Measurements from ENCODE around the gene AP1B1. TPM values are rescaled to one million over a fixed set of nuclear protein-coding genes. Genes with fewer than 3 reads are reported as not detected.
"Not testable (repeated sequence)": the region's sequence is repeated elsewhere in the genome, so short reads cannot be mapped to it uniquely, and the experiment has no call there.

AP1B1 gene
- total RNA-seq, 2 experiments from 2014 or later: 61.2 to 63.7 TPM

GRCh38 chr22:29401538-29401937 lies 13.2 kb upstream of the AP1B1 start:
- DNase-seq; H3K27ac Mint-ChIP-seq; ATAC-seq (ENCODE audit: low read depth); H3K36me3 Mint-ChIP-seq; H3K27me3 Mint-ChIP-seq; H3K4me1 Mint-ChIP-seq; H3K9me3 Mint-ChIP-seq; H3K4me3 Mint-ChIP-seq; POLR2A ChIA-PET: not testable (repeated sequence)

- H3K27ac Mint-ChIP-seq: no peak overlapping the region
- peaks cover 4% of the 10 kb centered on the region for H3K27me3 Mint-ChIP-seq
- POLR2A ChIA-PET: no interaction called here
- H3K4me3 Mint-ChIP-seq: no peak overlapping the region
- H3K9me3 Mint-ChIP-seq: no peaks in the 10 kb centered on the region
- no peak for DNase-seq
- H3K4me1 Mint-ChIP-seq: peaks cover 1% of the 10 kb centered on the region
- ATAC-seq (ENCODE audit: low read depth): no peak
- H3K36me3 Mint-ChIP-seq: no peaks in the 10 kb centered on the region
These were observed 12.2 kb upstream of the AP1B1 start for GRCh38 chr22:29400576-29400975.

GRCh38 chr22:29397791-29398190 lies 9.4 kb upstream of the AP1B1 start:
- H3K9me3 Mint-ChIP-seq: no peaks in the 10 kb centered on the region
- H3K4me3 Mint-ChIP-seq: no peak overlapping the region
- no peak for DNase-seq
- POLR2A ChIA-PET: no interaction called here
- no peaks in the 10 kb centered on the region for H3K36me3 Mint-ChIP-seq
- H3K4me1 Mint-ChIP-seq: peaks cover 7% of the 10 kb centered on the region
- no peak for ATAC-seq (ENCODE audit: low read depth)
- no peak overlapping the region for H3K27ac Mint-ChIP-seq
- peaks cover 4% of the 10 kb centered on the region for H3K27me3 Mint-ChIP-seq

GRCh38 chr22:29396126-29396525 lies 7.8 kb upstream of the AP1B1 start:
- Mint-ChIP-seq H3K36me3 (no peaks in the 10 kb centered on the region), H3K9me3 (no peaks in the 10 kb centered on the region), H3K27me3 (peaks cover 4% of the 10 kb centered on the region), H3K4me1 (peaks cover 6% of the 10 kb centered on the region), H3K27ac (no peak overlapping the region), H3K4me3 (no peak overlapping the region)
- ATAC-seq (ENCODE audit: low read depth) (no peak), DNase-seq (no peak)
- POLR2A ChIA-PET: no interaction called here

GRCh38 chr22:29394931-29395581 lies 6.7 kb upstream of the AP1B1 start:
- Mint-ChIP-seq H3K36me3 (no peaks in the 10 kb centered on the region), H3K27me3 (peaks cover 2% of the 10 kb centered on the region), H3K4me1 (peaks cover 6% of the 10 kb centered on the region), H3K27ac (no peak overlapping the region), H3K9me3 (no peaks in the 10 kb centered on the region), H3K4me3 (no peak overlapping the region)
- POLR2A ChIA-PET: interaction anchor here (0.6 kb wide), 2 partner anchors 8 to 158 kb away, joined by 3 read pairs; partner anchors contain the start of gene THOC5
- ATAC-seq (ENCODE audit: low read depth) (peak; percentile 91), DNase-seq (peak; percentile 67)

- no peaks in the 10 kb centered on the region for H3K9me3 Mint-ChIP-seq
- POLR2A ChIA-PET: interaction anchor here (0.6 kb wide), 1 partner anchor 200 kb away, joined by 5 read pairs; no protein-coding TSS in a partner anchor
- H3K4me1 Mint-ChIP-seq: peaks cover 9% of the 10 kb centered on the region
- no peak overlapping the region for H3K27ac Mint-ChIP-seq
- DNase-seq: no peak
- H3K36me3 Mint-ChIP-seq: no peaks in the 10 kb centered on the region
- no peak for ATAC-seq (ENCODE audit: low read depth)
- H3K27me3 Mint-ChIP-seq: peaks cover 2% of the 10 kb centered on the region
- H3K4me3 Mint-ChIP-seq: no peak overlapping the region
These were observed 4.7 kb upstream of the AP1B1 start for GRCh38 chr22:29393019-29393608.

GRCh38 chr22:29391546-29391945 lies 3.2 kb upstream of the AP1B1 start:
- POLR2A ChIA-PET: no interaction called here
- DNase-seq (no peak), ATAC-seq (ENCODE audit: low read depth) (no peak)
- Mint-ChIP-seq H3K27ac (no peak overlapping the region), H3K4me3 (no peak overlapping the region), H3K36me3 (no peaks in the 10 kb centered on the region), H3K27me3 (peaks cover 2% of the 10 kb centered on the region), H3K4me1 (peaks cover 20% of the 10 kb centered on the region), H3K9me3 (no peaks in the 10 kb centered on the region)

GRCh38 chr22:29390270-29390669 lies 1.9 kb upstream of the AP1B1 start:
- Mint-ChIP-seq H3K36me3 (peaks cover 6% of the 10 kb centered on the region), H3K4me1 (peaks cover 29% of the 10 kb centered on the region), H3K27ac (no peak overlapping the region), H3K9me3 (no peaks in the 10 kb centered on the region), H3K27me3 (no peaks in the 10 kb centered on the region), H3K4me3 (no peak overlapping the region)
- POLR2A ChIA-PET: no interaction called here
- DNase-seq (no peak), ATAC-seq (ENCODE audit: low read depth) (no peak)

- Mint-ChIP-seq H3K4me3 (peak overlapping the region; percentile 95), H3K27ac (peak overlapping the region; percentile 94), H3K9me3 (no peaks in the 10 kb centered on the region), H3K36me3 (peaks cover 10% of the 10 kb centered on the region), H3K27me3 (no peaks in the 10 kb centered on the region), H3K4me1 (peaks cover 28% of the 10 kb centered on the region)
- DNase-seq (no peak), ATAC-seq (ENCODE audit: low read depth) (peak; percentile 11)
- POLR2A ChIA-PET: interaction anchor here (1.0 to 1.3 kb wide), 3 partner anchors 75 to 1035 kb away, joined by 3 to 6 read pairs (median 3); no protein-coding TSS in a partner anchor
These were observed 355 bp upstream of the AP1B1 start for GRCh38 chr22:29388759-29389090.

- no peak overlapping the region for H3K27ac Mint-ChIP-seq
- no peak for ATAC-seq (ENCODE audit: low read depth)
- peaks cover 37% of the 10 kb centered on the region for H3K4me1 Mint-ChIP-seq
- peaks cover 10% of the 10 kb centered on the region for H3K36me3 Mint-ChIP-seq
- H3K9me3 Mint-ChIP-seq: no peaks in the 10 kb centered on the region
- no peak for DNase-seq
- H3K4me3 Mint-ChIP-seq: peak overlapping the region; percentile 95
- H3K27me3 Mint-ChIP-seq: no peaks in the 10 kb centered on the region
- POLR2A ChIA-PET: interaction anchor here (0.8 kb wide), 1 partner anchor 8 kb away, joined by 3 read pairs; no protein-coding TSS in a partner anchor
These were observed 1.7 kb downstream of the AP1B1 start for GRCh38 chr22:29386708-29387107.

GRCh38 chr22:29385748-29386147 lies 2.6 kb downstream of the AP1B1 start:
- POLR2A ChIA-PET: no interaction called here
- H3K27me3 Mint-ChIP-seq: no peaks in the 10 kb centered on the region
- no peak overlapping the region for H3K4me3 Mint-ChIP-seq

GRCh38 chr22:29385151-29385704 lies 3.1 kb downstream of the AP1B1 start:
- peak overlapping the region; percentile 81 for H3K27ac Mint-ChIP-seq
- H3K27me3 Mint-ChIP-seq: no peaks in the 10 kb centered on the region
- peaks cover 10% of the 10 kb centered on the region for H3K36me3 Mint-ChIP-seq
- ATAC-seq (ENCODE audit: low read depth) (no peak), DNase-seq (no peak)
- POLR2A ChIA-PET: interaction anchor here (1.0 kb wide), 1 partner anchor 12 kb away, joined by 3 read pairs; no protein-coding TSS in a partner anchor
- peaks cover 45% of the 10 kb centered on the region for H3K4me1 Mint-ChIP-seq
- H3K9me3 Mint-ChIP-seq: no peaks in the 10 kb centered on the region
- H3K4me3 Mint-ChIP-seq: no peak overlapping the region

More at GRCh38 chr22:29385748-29386147, 2.6 kb downstream of the AP1B1 start:
- H3K27ac Mint-ChIP-seq: no peak overlapping the region
- ATAC-seq (ENCODE audit: low read depth) (no peak), DNase-seq (no peak)
- peaks cover 10% of the 10 kb centered on the region for H3K36me3 Mint-ChIP-seq
- H3K4me1 Mint-ChIP-seq: peaks cover 40% of the 10 kb centered on the region
- no peaks in the 10 kb centered on the region for H3K9me3 Mint-ChIP-seq

- no peak for DNase-seq
- Mint-ChIP-seq H3K27ac (no peak overlapping the region), H3K4me3 (no peak overlapping the region), H3K36me3 (peaks cover 10% of the 10 kb centered on the region), H3K9me3 (no peaks in the 10 kb centered on the region), H3K27me3 (no peaks in the 10 kb centered on the region), H3K4me1 (peaks cover 49% of the 10 kb centered on the region)
- ATAC-seq (ENCODE audit: low read depth): no peak
- POLR2A ChIA-PET: interaction anchor here (0.6 kb wide), 1 partner anchor 383 kb away, joined by 3 read pairs; the partner anchor contains the start of genes UQCR10 and ZMAT5
These were observed 4.6 kb downstream of the AP1B1 start for GRCh38 chr22:29383740-29384139.
